Measurements from ENCODE around the gene CDKAL1.
A peak's percentile ranks its signal among the peaks of the same experiment; 100 is the strongest.
"Not testable (repeated sequence)": the region's sequence is repeated elsewhere in the genome, so short reads cannot be mapped to it uniquely, and the experiment has no call there.

CDKAL1 gene

GRCh38 chr6:20642441-20642840 lies 108.2 kb downstream of the CDKAL1 start:
- no peak for DNase-seq

- no peak for DNase-seq
These were observed 110.6 kb downstream of the CDKAL1 start for GRCh38 chr6:20644667-20645370.

- DNase-seq, result not testable (repeated sequence)
These were observed 111.3 kb downstream of the CDKAL1 start for GRCh38 chr6:20645572-20645971.

- DNase-seq, result peak; percentile 15
These were observed 113.3 kb downstream of the CDKAL1 start for GRCh38 chr6:20647585-20647984.

GRCh38 chr6:20649696-20650470 lies 115.6 kb downstream of the CDKAL1 start:
- not testable (repeated sequence) for DNase-seq

GRCh38 chr6:20652299-20653084 lies 118.2 kb downstream of the CDKAL1 start:
- peak; percentile 39 for DNase-seq

GRCh38 chr6:20653085-20653479 lies 118.8 kb downstream of the CDKAL1 start:
- DNase-seq, result no peak

GRCh38 chr6:20655317-20655716 lies 121.1 kb downstream of the CDKAL1 start:
- DNase-seq, result no peak

- DNase-seq, result no peak
These were observed 123.1 kb downstream of the CDKAL1 start for GRCh38 chr6:20657274-20657800.

GRCh38 chr6:20658053-20658452 lies 123.8 kb downstream of the CDKAL1 start:
- DNase-seq, result no peak

- no peak for DNase-seq
These were observed 124.3 kb downstream of the CDKAL1 start for GRCh38 chr6:20658516-20658915.

GRCh38 chr6:20660534-20660933 lies 126.3 kb downstream of the CDKAL1 start:
- no peak for DNase-seq

GRCh38 chr6:20661721-20662120 lies 127.5 kb downstream of the CDKAL1 start:
- no peak for DNase-seq

- no peak for DNase-seq
These were observed 130.0 kb downstream of the CDKAL1 start for GRCh38 chr6:20664250-20664649.

GRCh38 chr6:20665290-20665689 lies 131.0 kb downstream of the CDKAL1 start:
- no peak for DNase-seq

- no peak for DNase-seq
These were observed 135.5 kb downstream of the CDKAL1 start for GRCh38 chr6:20669571-20670314.

- no peak for DNase-seq
These were observed 136.5 kb downstream of the CDKAL1 start for GRCh38 chr6:20670750-20671149.

- DNase-seq, result no peak
These were observed 137.8 kb downstream of the CDKAL1 start for GRCh38 chr6:20672038-20672437.

GRCh38 chr6:20673458-20673857 lies 139.2 kb downstream of the CDKAL1 start:
- DNase-seq, result no peak

- DNase-seq, result no peak
These were observed 140.4 kb downstream of the CDKAL1 start for GRCh38 chr6:20674664-20675063.

- DNase-seq, result no peak
These were observed 144.6 kb downstream of the CDKAL1 start for GRCh38 chr6:20678831-20679352.

GRCh38 chr6:20680697-20681165 lies 146.5 kb downstream of the CDKAL1 start:
- no peak for DNase-seq

Measured in fibroblast of skin of back (primary cell).